PFSK-1 (cell line): ENCODE results near the gene TAOK1.

Source experiments
- FOXP2 ChIP-seq: optimal IDR thresholded peaks from 2 replicates; pipeline ENCODE3; 2011; ENCODE audit warnings: borderline replicate concordance, control low read depth, inconsistent platforms; ENCODE audit not compliant: insufficient read depth; ENCODE audit errors: extremely low read length, extremely low read depth
- POLR2AphosphoS5 ChIP-seq: IDR thresholded peaks from 2 replicates; pipeline ENCODE4 v1.6.1; 2012; ENCODE audit warnings: low read depth, mild to moderate bottlenecking, control low read depth, low read length, moderate library complexity
- REST ChIP-seq, 2 experiments: IDR thresholded peaks; 2 replicates each; pipeline versions ENCODE4 v1.6.1 to v1.8.0; 2011 to 2012; ENCODE audit warnings: low read depth in 2 of 2, low read length in 2 of 2, control low read depth in 1 of 2, inconsistent platforms in 1 of 2, mild to moderate bottlenecking in 1 of 2, moderate library complexity in 1 of 2; ENCODE audit not compliant: insufficient read depth in 1 of 2
- SIN3A ChIP-seq: IDR thresholded peaks from 2 replicates; pipeline ENCODE4 v1.6.1; 2012; ENCODE audit warnings: mild to moderate bottlenecking, low read length, moderate library complexity, borderline replicate concordance; ENCODE audit not compliant: insufficient read depth
- TAF1 ChIP-seq: IDR thresholded peaks from 2 replicates; pipeline ENCODE4 v1.6.1; 2012; ENCODE audit warnings: low read length, control low read depth, borderline replicate concordance; ENCODE audit not compliant: insufficient read depth

The TAOK1 gene

GRCh38 chr17:29572691-29573557, 182.8 kb downstream of the TAOK1 start:
- no peak for TF ChIP-seq REST (IDR thresholded peaks at IDR 0.05; ENCODE audit: insufficient read depth in 1 of 2, low read depth in 2 of 2, low read length in 2 of 2)
- TF ChIP-seq FOXP2, result peak; percentile 69

- TF ChIP-seq POLR2AphosphoS5 (no peak), TAF1 (no peak), SIN3A (no peak), FOXP2 (no peak), REST (IDR thresholded peaks at IDR 0.05; ENCODE audit: insufficient read depth in 1 of 2, low read depth in 2 of 2, low read length in 2 of 2) (no peak)
These were observed 183.4 kb downstream of the TAOK1 start for GRCh38 chr17:29573558-29573869.

GRCh38 chr17:29573871-29574731, 183.9 kb downstream of the TAOK1 start:
- TF ChIP-seq SIN3A (no peak), TAF1 (no peak), POLR2AphosphoS5 (no peak), REST (IDR thresholded peaks at IDR 0.05; ENCODE audit: insufficient read depth in 1 of 2, low read depth in 2 of 2, low read length in 2 of 2) (no peak), FOXP2 (no peak)

GRCh38 chr17:29574732-29575510, 184.8 kb downstream of the TAOK1 start:
- TF ChIP-seq REST (IDR thresholded peaks at IDR 0.05; ENCODE audit: insufficient read depth in 1 of 2, low read depth in 2 of 2, low read length in 2 of 2) (no peak), SIN3A (no peak), POLR2AphosphoS5 (no peak), TAF1 (no peak), FOXP2 (no peak)
